GM23248 (cell line): ENCODE measurements around the gene IRF5. TPM values are rescaled to one million over a fixed set of nuclear protein-coding genes. Genes with fewer than 3 reads are reported as not detected.

Source experiments
- DNase-seq: peaks from one replicate; pipeline ENCODE4 v3.0.0-alpha.2; 2015
- H2AFZ ChIP-seq: fragments of 200-600 bp; sonication (generic); 2 replicates; pipeline ENCODE4 v1.6.1; 2016; ENCODE audit warnings: antibody characterized with exemption
- H3F3A ChIP-seq: fragments of 200-600 bp; sonication (generic); 2 replicates; pipeline ENCODE4 v1.6.1; 2016; ENCODE audit warnings: mild to moderate bottlenecking, antibody characterized with exemption, mixed run types; ENCODE audit not compliant: insufficient read depth
- H3K27ac ChIP-seq: fragments of 200-600 bp; sonication (generic); 2 replicates; pipeline ENCODE4 v1.5.1; 2016; ENCODE audit warnings: mild to moderate bottlenecking
- H3K27me3 ChIP-seq: fragments of 200-600 bp; sonication (generic); replicated peaks from 2 replicates; pipeline ENCODE4 v1.6.1; 2016; ENCODE audit warnings: mild to moderate bottlenecking; ENCODE audit not compliant: insufficient read depth
- H3K36me3 ChIP-seq: fragments of 200-600 bp; sonication (generic); 2 replicates; pipeline ENCODE4 v1.6.1; 2016; ENCODE audit warnings: low read depth, mild to moderate bottlenecking
- H3K4me1 ChIP-seq: fragments of 200-600 bp; sonication (generic); 2 replicates; pipeline ENCODE4 v1.6.1; 2016; ENCODE audit warnings: mild to moderate bottlenecking; ENCODE audit not compliant: insufficient read depth
- H3K4me2 ChIP-seq: fragments of 200-600 bp; sonication (generic); one replicate; pipeline ENCODE4 v1.6.1; 2016; ENCODE audit warnings: mild to moderate bottlenecking; ENCODE audit not compliant: unreplicated experiment
- H3K4me3 ChIP-seq: fragments of 200-600 bp; sonication (generic); 2 replicates; pipeline ENCODE4 v1.5.1; 2016; ENCODE audit warnings: mild to moderate bottlenecking
- H3K79me2 ChIP-seq: fragments of 200-600 bp; sonication (generic); 2 replicates; pipeline ENCODE4 v1.6.1; 2016; ENCODE audit warnings: mild to moderate bottlenecking; ENCODE audit not compliant: insufficient read depth
- H3K9ac ChIP-seq: fragments of 200-600 bp; sonication (generic); 2 replicates; pipeline ENCODE4 v1.6.1; 2016; ENCODE audit warnings: mild to moderate bottlenecking
- H3K9me2 ChIP-seq: fragments of 200-600 bp; sonication (generic); 2 replicates; pipeline ENCODE4 v1.6.1; 2016; ENCODE audit warnings: mixed run types, mild to moderate bottlenecking, moderate library complexity; ENCODE audit not compliant: insufficient read depth
- H3K9me3 ChIP-seq: fragments of 200-600 bp; sonication (generic); one replicate; pipeline ENCODE4 v1.6.1; 2017; ENCODE audit warnings: low read depth
- H4K20me1 ChIP-seq: fragments of 200-600 bp; sonication (generic); 2 replicates; pipeline ENCODE4 v1.6.0; 2016; ENCODE audit not compliant: insufficient read depth
- EZH2 ChIP-seq: fragments of 200-600 bp; sonication (generic); IDR thresholded peaks from 2 replicates; pipeline ENCODE4 v1.6.1; 2018; ENCODE audit warnings: antibody characterized with exemption, mild to moderate bottlenecking; ENCODE audit not compliant: insufficient read depth, poor library complexity, severe bottlenecking
- EZH2phosphoT487 ChIP-seq: fragments of 200-600 bp; sonication (generic); IDR thresholded peaks from 2 replicates; pipeline ENCODE4 v1.6.1; 2018; ENCODE audit warnings: antibody characterized with exemption, moderate library complexity, mild to moderate bottlenecking, low read depth; ENCODE audit not compliant: insufficient read depth
- WGBS, 2 experiments: methylation state at CpG; one replicate each; pipeline ENCODE4 v1.1.6; 2015 to 2017; ENCODE audit warnings: low lambda C conversion rate in 2 of 2, low coverage in 1 of 2; ENCODE audit errors: missing lambda C conversion rate in 2 of 2; 5-methylcytosine and 5-hydroxymethylcytosine counted together
- in situ Hi-C: fragments of 300-500 bp; cut with MboI; formaldehyde crosslinking; loops from 2 replicates; pipeline ENCODE4 v1.15.0; 2020
- polyA plus RNA-seq: library from polyadenylated mRNA; unstranded; fragments of >200 nt; fragmentation: Nextera tagmentation; extraction: Ambion mirVana; gene quantifications from 2 replicates; pipeline ENCODE4 v1.2.1, GENCODE V29; 2016
- total RNA-seq: library from RNA; depleted of rRNA; stranded (reverse); fragments of >200 nt; shearing (Covaris generic); gene quantifications from 2 replicates; pipeline ENCODE4 v1.2.3, GENCODE V29; 2014

Gene IRF5
- total and polyA plus RNA-seq, 2 experiments from 2014 or later: under 0.01 to 0.16 TPM

DNA sequence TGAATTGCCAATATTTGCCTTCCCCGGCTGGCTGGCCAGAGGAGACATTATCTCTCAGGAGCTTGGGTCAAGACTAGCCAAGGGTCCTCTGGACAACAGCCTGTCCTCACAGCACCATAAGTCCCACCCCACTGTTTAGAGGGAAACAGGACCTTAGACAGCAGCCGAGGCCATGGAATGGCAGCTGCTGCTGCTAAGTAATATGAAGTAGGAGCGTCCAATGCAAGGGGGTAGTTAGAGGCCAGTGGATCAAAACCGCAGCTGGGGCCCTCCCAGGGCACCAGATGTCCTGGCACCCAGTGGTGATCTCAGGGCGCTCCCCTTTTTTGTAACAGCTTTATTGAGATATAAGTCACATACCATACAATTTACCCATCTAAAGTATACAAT lies 14.3 kb upstream of the IRF5 start:
- Histone ChIP-seq H4K20me1 (no peaks in the 10 kb centered on the region), H3K9me2 (no peaks in the 10 kb centered on the region), H3K4me3 (no peak overlapping the region), H3K4me2 (no peak overlapping the region), H3F3A (no peaks in the 10 kb centered on the region), H2AFZ (no peak overlapping the region), H3K27me3 (peaks cover 54% of the 10 kb centered on the region), H3K9ac (no peak overlapping the region), H3K9me3 (no peaks in the 10 kb centered on the region), H3K4me1 (no peaks in the 10 kb centered on the region), H3K36me3 (no peaks in the 10 kb centered on the region), H3K79me2 (no peaks in the 10 kb centered on the region), H3K27ac (no peak overlapping the region)
- in situ Hi-C loops: no loop called here
- 48 to 50% methylated on average over 5 of the region's 5 CpGs for WGBS, 2 experiments
- no peak for DNase-seq
- TF ChIP-seq EZH2: no peak
- no peak for TF ChIP-seq EZH2phosphoT487

DNA sequence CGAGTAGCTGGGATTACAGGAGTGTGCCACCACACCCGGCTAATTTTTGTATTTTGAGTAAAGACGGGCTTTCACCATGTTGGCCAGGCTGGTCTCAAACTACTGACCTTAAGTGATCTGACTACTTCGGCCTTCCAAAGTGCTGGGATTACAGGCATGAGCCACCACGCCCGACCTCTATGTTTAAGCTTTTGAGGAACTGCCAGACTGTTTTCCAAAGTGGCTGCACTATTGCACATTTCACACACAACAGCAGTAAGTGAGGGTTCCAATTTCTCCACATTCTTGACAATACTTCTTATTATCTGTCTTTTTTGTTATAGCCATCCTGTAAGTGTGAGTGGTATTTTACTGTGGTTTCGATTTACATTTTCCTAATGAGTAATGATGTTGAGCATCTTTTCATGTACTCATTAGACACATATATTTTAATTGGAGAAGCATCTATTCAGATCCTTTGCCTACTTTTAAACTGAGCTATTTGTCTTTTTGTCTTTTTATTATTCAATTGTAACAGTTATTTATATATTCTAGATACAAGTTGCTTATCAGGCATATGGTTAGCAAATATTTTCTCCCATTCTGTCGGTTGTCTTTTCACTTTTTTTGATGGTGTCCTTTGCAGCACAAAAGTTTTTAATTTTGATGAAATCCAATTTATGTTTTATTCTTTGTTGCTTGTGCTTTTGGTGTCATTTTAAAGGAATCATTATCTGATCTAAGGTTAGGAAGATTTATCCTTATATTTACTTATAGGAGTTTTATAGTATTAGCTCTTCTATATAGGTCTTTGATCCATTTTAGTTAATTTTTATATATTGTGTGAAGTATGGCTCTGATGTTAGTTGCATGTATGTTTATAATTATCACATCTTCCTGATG lies 12.8 kb upstream of the IRF5 start:
- no peak for DNase-seq
- Histone ChIP-seq H3F3A (no peaks in the 10 kb centered on the region), H3K9ac (no peak overlapping the region), H3K27me3 (peaks cover 40% of the 10 kb centered on the region), H3K79me2 (no peaks in the 10 kb centered on the region), H3K9me2 (no peaks in the 10 kb centered on the region), H3K27ac (no peak overlapping the region), H3K4me1 (no peaks in the 10 kb centered on the region), H3K9me3 (no peaks in the 10 kb centered on the region), H3K36me3 (no peaks in the 10 kb centered on the region), H3K4me2 (no peak overlapping the region), H4K20me1 (no peaks in the 10 kb centered on the region), H2AFZ (no peak overlapping the region), H3K4me3 (no peak overlapping the region)
- WGBS, 2 experiments: 74 to 81% methylated on average over 8 of the region's 8 CpGs
- TF ChIP-seq EZH2 (no peak), EZH2phosphoT487 (no peak)
- in situ Hi-C loops: no loop called here

DNA sequence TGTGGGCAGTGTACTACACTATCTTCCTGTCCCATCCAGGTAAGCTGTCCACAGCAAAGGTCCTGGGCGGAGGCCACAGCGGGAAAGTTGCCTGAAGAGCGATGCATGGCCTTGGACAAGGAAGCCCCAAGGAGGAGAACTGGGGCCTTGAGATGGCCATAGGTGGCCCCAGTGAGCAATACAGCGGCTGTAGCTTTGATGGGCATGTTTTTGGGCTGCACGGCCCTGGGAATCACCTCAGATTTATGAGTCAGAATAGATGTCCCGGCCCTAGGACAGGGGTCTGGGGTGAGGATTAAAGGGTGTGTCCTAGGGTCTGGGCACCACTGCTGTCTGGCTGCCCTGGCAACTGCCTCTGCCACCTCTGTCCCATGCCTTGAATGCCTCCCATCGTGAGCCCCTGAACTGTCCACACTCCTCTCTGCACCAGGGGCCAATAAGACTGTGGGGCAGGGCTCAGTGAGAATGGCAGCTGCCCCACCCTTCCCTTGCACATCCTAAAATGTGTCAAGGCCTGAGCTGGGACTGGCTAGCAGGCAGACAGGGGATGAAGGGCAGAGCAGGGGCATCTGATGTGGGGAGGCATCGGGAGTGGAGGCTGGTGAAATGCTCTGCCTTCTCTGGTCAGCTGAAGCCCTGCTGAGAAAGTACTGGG lies 9.4 kb upstream of the IRF5 start:
- no peak overlapping the region for H3K27ac ChIP-seq
- WGBS, 2 experiments: 76 to 78% methylated on average over 8 of the region's 8 CpGs
- no peak overlapping the region for H3K4me2 ChIP-seq
- H3K27me3 ChIP-seq: peaks cover 21% of the 10 kb centered on the region
- no peaks in the 10 kb centered on the region for H3F3A ChIP-seq
- H3K4me3 ChIP-seq: no peak overlapping the region
- H4K20me1 ChIP-seq: no peaks in the 10 kb centered on the region
- TF ChIP-seq EZH2 (no peak), EZH2phosphoT487 (no peak)
- H3K9me2 ChIP-seq: no peaks in the 10 kb centered on the region
- no peak for DNase-seq
- H3K79me2 ChIP-seq: no peaks in the 10 kb centered on the region
- H3K36me3 ChIP-seq: no peaks in the 10 kb centered on the region
- H3K4me1 ChIP-seq: no peaks in the 10 kb centered on the region
- no peaks in the 10 kb centered on the region for H3K9me3 ChIP-seq
- H3K9ac ChIP-seq: no peak overlapping the region
- in situ Hi-C loops: no loop called here
- H2AFZ ChIP-seq: no peak overlapping the region

DNA sequence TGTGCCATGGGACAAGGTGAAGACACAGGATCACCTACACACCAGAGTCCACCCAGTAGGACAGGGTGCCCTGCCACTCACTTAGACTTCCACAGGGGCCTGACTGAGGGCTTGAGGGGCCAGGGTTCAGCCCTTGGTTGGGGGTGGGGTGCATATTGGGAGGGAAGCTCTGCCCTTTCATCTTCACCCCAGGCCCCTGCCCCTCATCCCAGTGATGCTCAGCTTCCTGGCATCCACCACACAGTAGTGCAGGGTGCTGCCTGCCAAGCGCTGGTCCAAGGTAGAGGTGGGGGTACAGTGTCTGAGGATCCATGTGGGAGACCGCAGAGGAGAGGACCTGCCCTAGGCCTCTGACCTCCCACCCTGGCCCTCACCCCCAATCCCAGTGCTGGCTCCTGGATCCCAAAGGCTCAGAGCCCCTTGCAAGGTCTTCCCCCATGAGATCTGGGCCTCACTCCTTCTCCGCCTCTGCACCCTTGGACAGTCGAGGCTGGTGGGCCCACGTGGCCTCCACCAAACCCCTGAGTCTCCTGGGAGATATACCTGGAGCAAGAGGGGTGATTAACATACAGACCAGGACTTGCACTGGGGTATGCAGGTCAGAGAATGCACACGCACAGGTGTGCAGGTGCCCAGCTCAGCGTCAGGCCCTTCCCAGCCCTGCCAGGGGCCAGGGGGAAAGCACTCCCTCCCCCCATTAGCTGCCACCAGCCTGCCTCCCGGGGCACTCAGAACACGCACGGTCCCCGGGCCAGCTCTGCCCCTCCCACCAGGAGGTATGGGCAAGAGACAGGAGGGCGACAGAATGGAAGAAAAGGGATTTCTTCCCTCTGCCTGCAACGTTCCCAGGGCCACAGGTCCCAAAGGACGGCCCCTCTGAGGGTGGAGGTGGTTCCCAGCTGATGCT lies 8.6 kb upstream of the IRF5 start:
- in situ Hi-C loops: no loop called here
- no peak for DNase-seq
- Histone ChIP-seq H3K79me2 (no peaks in the 10 kb centered on the region), H3K9me2 (no peaks in the 10 kb centered on the region), H2AFZ (no peak overlapping the region), H3K27ac (no peak overlapping the region), H3K9me3 (no peaks in the 10 kb centered on the region), H3K27me3 (peaks cover 13% of the 10 kb centered on the region; the same call in 1 of the 2 replicates), H3K4me2 (no peak overlapping the region), H3F3A (no peaks in the 10 kb centered on the region), H3K4me1 (no peaks in the 10 kb centered on the region), H3K36me3 (no peaks in the 10 kb centered on the region), H3K4me3 (no peak overlapping the region), H3K9ac (no peak overlapping the region), H4K20me1 (no peaks in the 10 kb centered on the region)
- 66 to 68% methylated on average over 13 of the region's 14 CpGs for WGBS, 2 experiments
- no peak for TF ChIP-seq EZH2
- no peak for TF ChIP-seq EZH2phosphoT487
